ENCODE measurements around the gene PPP2R5E.

DNA sequence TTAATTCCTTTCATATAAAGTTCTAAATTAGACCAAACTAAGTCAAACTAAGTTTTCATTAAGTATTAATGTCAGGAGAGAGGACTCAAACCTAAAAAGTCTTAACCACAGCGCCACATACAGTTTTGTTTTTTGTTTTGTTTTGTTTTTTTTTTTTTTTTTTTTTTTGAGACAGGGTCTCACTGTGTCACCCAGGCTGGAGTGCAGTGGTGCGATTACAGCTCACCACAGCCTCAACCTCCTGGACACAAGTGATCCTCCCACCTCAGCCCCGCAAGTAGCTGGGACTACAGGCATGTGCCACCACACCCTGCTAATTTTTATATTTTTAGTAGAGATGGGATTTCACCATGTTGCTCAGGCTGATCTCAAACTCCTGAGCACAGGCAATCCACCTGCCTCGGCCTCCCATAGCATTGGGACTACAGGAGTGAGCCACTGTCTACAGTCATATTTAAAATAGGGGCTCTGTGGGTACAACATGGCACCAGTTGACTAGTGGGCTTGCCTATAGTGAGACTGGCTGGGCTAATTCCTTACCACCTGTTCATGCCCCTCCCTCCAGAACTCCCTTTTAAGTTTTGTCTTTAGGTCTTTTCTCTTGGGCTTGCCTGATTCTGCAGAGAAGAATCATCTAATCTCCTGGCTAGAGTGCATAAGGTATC is 110.2 kb downstream of the PPP2R5E start:
- TF ChIP-seq, protein P1, sequence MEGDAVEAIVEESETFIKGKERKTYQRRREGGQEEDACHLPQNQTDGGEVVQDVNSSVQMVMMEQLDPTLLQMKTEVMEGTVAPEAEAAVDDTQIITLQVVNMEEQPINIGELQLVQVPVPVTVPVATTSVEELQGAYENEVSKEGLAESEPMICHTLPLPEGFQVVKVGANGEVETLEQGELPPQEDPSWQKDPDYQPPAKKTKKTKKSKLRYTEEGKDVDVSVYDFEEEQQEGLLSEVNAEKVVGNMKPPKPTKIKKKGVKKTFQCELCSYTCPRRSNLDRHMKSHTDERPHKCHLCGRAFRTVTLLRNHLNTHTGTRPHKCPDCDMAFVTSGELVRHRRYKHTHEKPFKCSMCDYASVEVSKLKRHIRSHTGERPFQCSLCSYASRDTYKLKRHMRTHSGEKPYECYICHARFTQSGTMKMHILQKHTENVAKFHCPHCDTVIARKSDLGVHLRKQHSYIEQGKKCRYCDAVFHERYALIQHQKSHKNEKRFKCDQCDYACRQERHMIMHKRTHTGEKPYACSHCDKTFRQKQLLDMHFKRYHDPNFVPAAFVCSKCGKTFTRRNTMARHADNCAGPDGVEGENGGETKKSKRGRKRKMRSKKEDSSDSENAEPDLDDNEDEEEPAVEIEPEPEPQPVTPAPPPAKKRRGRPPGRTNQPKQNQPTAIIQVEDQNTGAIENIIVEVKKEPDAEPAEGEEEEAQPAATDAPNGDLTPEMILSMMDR (IDR thresholded peaks at IDR 0.05) = no peak
- no peak for TF ChIP-seq EP300 (IDR thresholded peaks at IDR 0.05)
